Brain microvascular endothelial cell (primary cell): Measurements from ENCODE around the gene SURF6.
"Not testable (repeated sequence)": the region's sequence is repeated elsewhere in the genome, so short reads cannot be mapped to it uniquely, and the experiment has no call there.

Experiments
- DNase-seq: peaks from one replicate; pipeline ENCODE4 v3.0.0-alpha.2; 2020
- H3K27ac ChIP-seq: fragments of 250-450 bp; sonication (Bioruptor Pico); 2 replicates; pipeline ENCODE4 v1.5.1; 2020; ENCODE audit warnings: mild to moderate bottlenecking, moderate library complexity
- H3K27me3 ChIP-seq: fragments of 250-450 bp; sonication (Bioruptor Pico); replicated peaks from 2 replicates; pipeline ENCODE4 v1.5.1; 2020; ENCODE audit warnings: mild to moderate bottlenecking
- H3K36me3 ChIP-seq: fragments of 250-450 bp; sonication (Bioruptor Pico); replicated peaks from 2 replicates; pipeline ENCODE4 v1.5.1; 2020; ENCODE audit warnings: mild to moderate bottlenecking
- H3K4me3 ChIP-seq: 2 replicates; pipeline ENCODE4 v1.5.1; 2011; ENCODE audit warnings: low read depth, mild to moderate bottlenecking, control low read depth, low read length, moderate library complexity
- in situ Hi-C: cut with HindIII; loops from 2 replicates; pipeline ENCODE4 v1.10.0; 2017; ENCODE audit warnings: low sequenced_read_pairs, low pct_ligation_motif_present
- TF ChIP-seq, protein P1 (sequence below): IDR thresholded peaks from 2 replicates; pipeline ENCODE4 v1.5.1; 2011; ENCODE audit warnings: low read depth, mild to moderate bottlenecking, moderate library complexity, low read length, control low read depth, inconsistent platforms; ENCODE audit errors: missing control alignments

The SURF6 gene

DNA sequence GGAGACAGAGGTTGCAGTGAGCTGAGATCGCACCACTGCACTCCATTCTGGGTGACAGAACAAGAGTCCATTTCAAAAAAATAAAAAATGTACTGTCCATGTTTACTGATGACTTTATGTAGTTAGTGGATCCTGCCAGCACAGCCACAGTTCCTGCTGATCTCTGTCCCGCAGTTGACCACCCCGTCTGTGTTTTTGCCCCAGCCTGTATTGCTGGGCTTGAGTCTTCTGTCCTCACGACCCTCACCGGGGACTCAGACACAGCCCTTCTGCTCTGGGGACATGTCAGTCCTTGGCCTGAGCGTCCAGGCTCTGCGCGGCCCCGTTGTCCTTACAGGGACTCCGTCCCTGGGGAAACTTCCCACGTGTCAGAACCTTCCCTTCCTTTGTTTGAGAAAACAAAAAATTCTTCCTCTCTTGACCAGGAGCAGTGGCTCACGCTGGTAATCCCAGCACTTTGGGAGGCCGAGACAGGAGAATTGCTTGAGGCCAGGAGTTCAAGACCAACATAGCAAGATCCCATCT, 14.5 kb downstream of the SURF6 start:
- Histone ChIP-seq H3K27me3 (no peaks in the 10 kb centered on the region), H3K36me3 (no peaks in the 10 kb centered on the region), H3K27ac (no peak overlapping the region), H3K4me3 (no peak overlapping the region)
- TF ChIP-seq, protein P1, sequence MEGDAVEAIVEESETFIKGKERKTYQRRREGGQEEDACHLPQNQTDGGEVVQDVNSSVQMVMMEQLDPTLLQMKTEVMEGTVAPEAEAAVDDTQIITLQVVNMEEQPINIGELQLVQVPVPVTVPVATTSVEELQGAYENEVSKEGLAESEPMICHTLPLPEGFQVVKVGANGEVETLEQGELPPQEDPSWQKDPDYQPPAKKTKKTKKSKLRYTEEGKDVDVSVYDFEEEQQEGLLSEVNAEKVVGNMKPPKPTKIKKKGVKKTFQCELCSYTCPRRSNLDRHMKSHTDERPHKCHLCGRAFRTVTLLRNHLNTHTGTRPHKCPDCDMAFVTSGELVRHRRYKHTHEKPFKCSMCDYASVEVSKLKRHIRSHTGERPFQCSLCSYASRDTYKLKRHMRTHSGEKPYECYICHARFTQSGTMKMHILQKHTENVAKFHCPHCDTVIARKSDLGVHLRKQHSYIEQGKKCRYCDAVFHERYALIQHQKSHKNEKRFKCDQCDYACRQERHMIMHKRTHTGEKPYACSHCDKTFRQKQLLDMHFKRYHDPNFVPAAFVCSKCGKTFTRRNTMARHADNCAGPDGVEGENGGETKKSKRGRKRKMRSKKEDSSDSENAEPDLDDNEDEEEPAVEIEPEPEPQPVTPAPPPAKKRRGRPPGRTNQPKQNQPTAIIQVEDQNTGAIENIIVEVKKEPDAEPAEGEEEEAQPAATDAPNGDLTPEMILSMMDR, result no peak
- in situ Hi-C loops, result no loop called here
- no peak for DNase-seq

DNA sequence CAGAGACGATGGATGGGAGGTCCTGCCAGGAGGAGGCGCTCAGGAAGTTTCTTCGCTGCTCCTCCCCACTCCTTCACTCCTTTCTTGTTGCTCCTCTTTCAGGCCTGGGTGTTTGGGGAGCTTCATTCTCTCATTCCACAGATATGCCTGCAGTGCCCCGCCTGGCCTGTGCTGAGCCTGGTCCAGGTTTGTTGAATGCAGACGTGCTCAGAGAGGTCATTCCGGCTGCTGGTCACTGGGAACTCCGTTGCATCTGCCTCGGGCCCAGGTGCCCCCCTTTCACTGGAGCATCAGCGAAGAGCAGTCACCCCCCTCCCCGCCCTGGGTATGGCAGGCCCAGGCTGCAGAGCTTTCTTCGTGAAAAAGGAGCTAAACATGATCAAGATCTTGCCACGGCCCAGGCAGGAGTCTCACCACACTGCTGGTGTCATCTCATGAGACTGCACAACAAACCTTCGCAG, 15.5 kb downstream of the SURF6 start:
- Histone ChIP-seq H3K27me3 (no peaks in the 10 kb centered on the region), H3K36me3 (no peaks in the 10 kb centered on the region), H3K4me3 (no peak overlapping the region), H3K27ac (no peak overlapping the region)
- TF ChIP-seq, protein P1, result no peak
- no peak for DNase-seq
- in situ Hi-C loops, result no loop called here

DNA sequence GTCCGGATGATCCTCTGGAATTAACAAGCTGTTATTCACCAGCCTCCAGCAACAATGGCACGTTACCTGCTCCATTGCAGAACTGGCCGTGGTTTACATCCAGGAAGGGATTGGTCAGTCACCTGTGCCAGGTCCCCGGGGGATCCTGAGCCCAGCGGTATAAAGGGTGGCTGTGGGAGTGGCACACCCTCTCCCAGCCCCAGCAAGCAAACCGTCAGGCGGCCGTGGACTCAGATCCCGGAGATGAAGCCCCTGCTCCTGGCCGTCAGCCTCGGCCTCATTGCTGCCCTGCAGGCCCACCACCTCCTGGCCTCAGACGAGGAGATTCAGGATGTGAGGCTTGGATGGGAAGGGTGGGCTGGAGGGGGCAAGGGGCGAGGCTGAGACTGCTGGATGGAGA, 18.4 kb downstream of the SURF6 start:
- H3K27ac ChIP-seq, in situ Hi-C loops, H3K4me3 ChIP-seq, DNase-seq, H3K27me3 ChIP-seq, H3K36me3 ChIP-seq: not testable (repeated sequence)

DNA sequence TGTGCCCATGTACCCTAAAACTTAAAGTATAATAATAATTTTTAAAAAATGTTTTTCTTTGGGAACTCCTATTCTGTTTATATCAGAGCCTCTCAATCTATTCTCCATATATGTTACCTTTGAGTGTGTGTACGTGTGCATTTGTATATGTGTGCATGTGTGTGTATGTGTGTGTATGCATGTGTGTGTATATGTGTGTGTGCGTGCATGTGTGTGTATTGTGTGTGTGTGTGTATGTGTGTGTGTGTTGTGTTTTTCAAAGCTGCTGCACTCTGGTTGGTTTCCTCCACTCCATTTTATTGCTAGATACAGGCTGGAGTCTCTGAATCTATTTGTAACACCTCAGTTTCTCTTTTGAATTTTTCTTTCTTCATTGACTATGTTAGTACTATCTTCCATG, 20.0 kb downstream of the SURF6 start:
- H3K27ac ChIP-seq, result no peak overlapping the region
- H3K27me3 ChIP-seq, result no peaks in the 10 kb centered on the region
- H3K4me3 ChIP-seq, result no peak overlapping the region
- no peaks in the 10 kb centered on the region for H3K36me3 ChIP-seq
- in situ Hi-C loops, result no loop called here
- TF ChIP-seq, protein P1, result no peak
- no peak for DNase-seq

DNA sequence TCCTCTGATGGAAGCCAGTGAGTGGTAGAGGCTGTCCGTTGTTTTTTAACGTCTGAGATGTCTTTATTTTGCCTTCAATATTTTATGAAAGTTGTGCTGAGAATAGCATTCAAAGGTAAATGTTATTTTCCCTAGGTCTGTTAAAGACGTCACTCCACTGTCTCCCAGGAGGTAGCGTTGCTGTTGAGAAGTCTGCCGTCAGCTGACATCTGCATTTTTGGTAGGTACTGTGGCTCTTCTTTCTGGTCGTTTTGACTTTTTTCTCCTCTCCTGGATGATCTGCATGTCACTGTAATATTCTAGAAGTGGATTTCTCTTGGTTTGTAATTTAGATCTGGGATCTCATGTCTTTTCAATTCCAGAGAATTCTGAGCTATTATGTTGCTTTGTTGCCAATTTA, 26.4 kb downstream of the SURF6 start:
- Histone ChIP-seq H3K36me3 (no peaks in the 10 kb centered on the region), H3K4me3 (no peak overlapping the region), H3K27me3 (no peaks in the 10 kb centered on the region), H3K27ac (no peak overlapping the region)
- no peak for DNase-seq
- in situ Hi-C loops, result no loop called here
- TF ChIP-seq, protein P1, result no peak

DNA sequence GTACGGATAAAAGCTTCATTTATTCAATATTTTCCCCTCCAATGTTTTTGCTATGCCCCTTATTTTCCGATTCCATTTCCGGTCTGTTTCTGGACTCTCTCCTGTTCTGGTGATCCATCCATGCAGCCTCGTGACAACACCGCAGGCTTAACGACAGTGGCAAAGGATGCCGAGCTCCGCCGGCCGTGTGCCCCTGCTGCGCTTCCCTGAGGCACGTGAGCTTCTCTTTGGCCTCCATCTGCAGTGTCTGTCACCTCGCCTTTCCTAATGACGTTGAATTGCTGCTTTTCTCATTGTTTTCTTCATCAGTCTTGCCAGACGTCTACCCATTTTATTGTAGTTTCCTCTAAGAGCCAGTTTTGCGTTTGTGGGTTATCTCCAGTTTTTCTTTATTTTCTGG, 28.7 kb downstream of the SURF6 start:
- Histone ChIP-seq H3K27ac (no peak overlapping the region), H3K36me3 (no peaks in the 10 kb centered on the region), H3K4me3 (no peak overlapping the region), H3K27me3 (no peaks in the 10 kb centered on the region)
- TF ChIP-seq, protein P1, result no peak
- DNase-seq, result no peak
- in situ Hi-C loops, result no loop called here
